KBM-7 (cell line): ENCODE measurements around the gene PLIN1.

ENCODE experiments used
- DNase-seq: peaks from one replicate; pipeline ENCODE4 v3.0.0-alpha.2; 2015
- in situ Hi-C: fragments of 300-500 bp; cut with MboI; formaldehyde crosslinking; loops from 2 replicates; pipeline ENCODE4 v1.14.3; 2020; ENCODE audit warnings: low sequenced_read_pairs, low pct_unique_long_range_greater_than_20kb, mixed read lengths

Gene PLIN1

GRCh38 chr15:89631902-89632264 is 47.3 kb downstream of the PLIN1 start:
- DNase-seq, result no peak
- in situ Hi-C loops, result no loop called here

GRCh38 chr15:89630974-89631901 is 47.9 kb downstream of the PLIN1 start:
- no peak for DNase-seq
- in situ Hi-C loops, result no loop called here

DNA sequence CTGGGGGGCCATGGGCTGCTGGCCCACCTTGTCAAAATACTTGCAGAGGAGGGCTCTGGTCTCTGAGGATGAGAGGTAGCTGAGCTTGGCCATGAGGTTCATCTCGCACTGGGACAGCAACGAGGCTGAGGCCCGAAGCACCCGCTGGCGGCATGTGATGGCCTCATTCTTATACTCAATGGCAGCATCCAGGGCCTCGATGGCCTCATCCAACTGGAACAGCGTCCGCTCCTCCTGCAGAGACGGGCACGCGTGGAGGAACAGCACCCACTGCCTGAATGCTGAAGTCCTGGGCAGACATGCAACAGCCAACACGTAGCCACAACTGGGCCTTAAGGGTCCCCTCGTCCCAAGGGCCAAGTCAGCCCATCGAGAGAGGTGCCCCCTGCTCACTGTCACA is 48.9 kb downstream of the PLIN1 start:
- DNase-seq, result no peak
- in situ Hi-C loops, result no loop called here

DNA sequence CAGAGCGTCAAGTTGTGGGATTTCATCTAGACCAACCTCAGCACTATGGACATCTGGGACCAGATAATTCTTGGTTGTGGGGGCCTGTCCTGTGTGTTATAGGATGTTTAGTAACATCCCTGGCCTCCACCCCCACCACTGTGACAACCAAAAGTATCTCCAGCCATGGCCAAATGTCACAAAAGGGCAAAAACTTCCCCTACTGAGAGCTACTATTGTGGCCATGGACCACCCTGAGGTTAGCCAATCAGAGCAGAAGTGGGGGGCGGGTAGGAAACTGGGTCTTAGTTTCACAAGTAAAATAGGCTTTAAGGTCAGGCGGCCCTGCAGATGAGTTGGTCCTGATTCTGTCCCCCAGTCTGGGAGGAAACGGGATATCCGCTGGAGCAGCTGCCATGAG is 49.3 kb downstream of the PLIN1 start:
- in situ Hi-C loops, result no loop called here
- no peak for DNase-seq

- DNase-seq, result no peak
- in situ Hi-C loops, result no loop called here
These were observed 50.1 kb downstream of the PLIN1 start for GRCh38 chr15:89628806-89629715.

DNA sequence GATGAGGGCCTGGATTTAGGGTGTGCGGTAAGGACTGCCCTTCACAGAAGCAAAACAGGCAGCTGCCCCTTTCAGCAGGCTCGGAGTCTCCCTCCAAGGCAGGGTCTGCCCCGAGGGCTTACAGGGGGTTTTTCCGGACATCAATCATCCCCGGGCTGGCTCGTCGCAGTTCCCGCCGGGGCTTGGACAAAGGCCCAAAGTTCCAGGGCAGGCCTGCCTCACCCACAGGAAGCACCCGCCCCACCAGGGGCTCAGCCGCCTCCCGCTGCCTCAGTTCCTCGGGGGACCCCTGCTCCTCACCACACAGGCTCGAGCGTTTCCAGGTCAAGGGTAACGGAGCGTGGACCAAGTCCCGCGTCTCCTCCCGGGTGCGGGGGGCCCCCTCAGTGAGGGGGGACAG is 50.9 kb downstream of the PLIN1 start:
- DNase-seq, result no peak
- in situ Hi-C loops, result no loop called here

- in situ Hi-C loops, result no loop called here
- no peak for DNase-seq
These were observed 51.8 kb downstream of the PLIN1 start for GRCh38 chr15:89627256-89627970.

- in situ Hi-C loops, result no loop called here
- DNase-seq, result no peak
These were observed 53.5 kb downstream of the PLIN1 start for GRCh38 chr15:89625716-89626115.

GRCh38 chr15:89623165-89623564 is 56.0 kb downstream of the PLIN1 start:
- in situ Hi-C loops, result no loop called here
- no peak for DNase-seq

DNA sequence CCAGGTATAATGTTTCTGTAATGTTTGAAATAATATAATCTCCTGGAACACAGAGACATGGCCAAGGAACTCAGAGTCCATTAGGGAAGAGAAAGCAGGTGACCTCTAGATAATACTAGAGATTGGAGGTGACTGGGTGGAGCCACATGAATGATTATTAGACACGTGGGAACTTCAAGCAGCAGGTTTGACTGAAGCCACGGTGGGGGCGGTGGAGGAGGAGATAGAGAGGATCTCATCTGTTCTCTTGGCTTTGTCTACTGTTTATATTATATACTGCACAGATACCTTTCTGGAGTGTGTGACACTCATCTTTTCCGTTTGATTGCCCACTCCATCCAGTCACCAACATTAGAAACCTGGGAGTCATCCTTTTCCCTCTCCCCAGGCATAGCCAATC is 57.6 kb downstream of the PLIN1 start:
- in situ Hi-C loops, result no loop called here
- no peak for DNase-seq

- in situ Hi-C loops, result no loop called here
- no peak for DNase-seq
These were observed 62.9 kb downstream of the PLIN1 start for GRCh38 chr15:89616228-89616627.

DNA sequence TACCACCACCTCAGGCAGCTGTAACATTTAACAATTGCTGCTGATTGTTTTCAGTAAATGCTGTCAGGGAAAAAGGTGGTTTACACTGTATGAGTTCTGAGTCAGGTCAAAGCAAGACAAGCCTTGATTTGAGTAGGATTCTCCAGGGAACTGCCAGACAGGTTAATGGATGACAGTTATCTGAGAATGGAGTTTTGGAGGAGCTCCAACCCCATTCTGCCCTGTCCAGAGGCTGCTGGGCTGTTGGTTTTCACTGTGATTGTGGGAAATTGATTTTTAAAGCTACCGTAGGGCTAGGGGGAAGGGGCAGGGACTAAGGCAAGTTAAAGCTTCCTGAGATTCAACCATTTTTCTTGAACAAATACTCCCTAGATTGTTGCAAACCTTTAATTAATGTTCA is 64.0 kb downstream of the PLIN1 start:
- in situ Hi-C loops, result no loop called here
- no peak for DNase-seq
